ENCODE data around the gene EIF4G1. TPM values are rescaled to one million over a fixed set of nuclear protein-coding genes. Genes with fewer than 3 reads are reported as not detected.

The EIF4G1 gene
- total RNA-seq, 1 donor, result 234 TPM

DNA sequence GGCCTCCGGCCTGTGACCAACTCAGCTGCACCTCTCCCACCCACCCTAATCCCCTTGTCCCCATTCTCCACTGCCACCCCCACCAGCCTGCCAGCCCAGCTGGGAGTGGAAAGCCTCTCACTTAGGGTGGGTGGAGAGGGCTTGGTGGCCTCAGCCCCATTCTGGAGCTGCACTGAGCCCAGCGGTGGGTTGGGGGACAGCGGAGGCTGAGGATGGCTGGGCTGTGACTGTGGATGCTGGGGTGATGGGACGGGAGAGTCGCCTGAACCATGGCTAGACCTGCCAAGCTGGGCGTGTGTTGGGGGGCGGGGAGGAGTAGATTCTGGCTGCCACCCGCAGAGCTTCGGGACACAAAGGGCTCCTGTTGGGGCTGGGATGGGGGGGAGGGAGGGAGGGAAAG lies 45.2 kb downstream of the EIF4G1 start:
- no peak overlapping the region for H3K4me3 ChIP-seq (ENCODE audit: low read depth, low read length)
- no peak for TF ChIP-seq CTCF (IDR thresholded peaks at IDR 0.05; ENCODE audit: insufficient read depth, low read length)
- DNase-seq (ENCODE audit: low read depth), result no peak

DNA sequence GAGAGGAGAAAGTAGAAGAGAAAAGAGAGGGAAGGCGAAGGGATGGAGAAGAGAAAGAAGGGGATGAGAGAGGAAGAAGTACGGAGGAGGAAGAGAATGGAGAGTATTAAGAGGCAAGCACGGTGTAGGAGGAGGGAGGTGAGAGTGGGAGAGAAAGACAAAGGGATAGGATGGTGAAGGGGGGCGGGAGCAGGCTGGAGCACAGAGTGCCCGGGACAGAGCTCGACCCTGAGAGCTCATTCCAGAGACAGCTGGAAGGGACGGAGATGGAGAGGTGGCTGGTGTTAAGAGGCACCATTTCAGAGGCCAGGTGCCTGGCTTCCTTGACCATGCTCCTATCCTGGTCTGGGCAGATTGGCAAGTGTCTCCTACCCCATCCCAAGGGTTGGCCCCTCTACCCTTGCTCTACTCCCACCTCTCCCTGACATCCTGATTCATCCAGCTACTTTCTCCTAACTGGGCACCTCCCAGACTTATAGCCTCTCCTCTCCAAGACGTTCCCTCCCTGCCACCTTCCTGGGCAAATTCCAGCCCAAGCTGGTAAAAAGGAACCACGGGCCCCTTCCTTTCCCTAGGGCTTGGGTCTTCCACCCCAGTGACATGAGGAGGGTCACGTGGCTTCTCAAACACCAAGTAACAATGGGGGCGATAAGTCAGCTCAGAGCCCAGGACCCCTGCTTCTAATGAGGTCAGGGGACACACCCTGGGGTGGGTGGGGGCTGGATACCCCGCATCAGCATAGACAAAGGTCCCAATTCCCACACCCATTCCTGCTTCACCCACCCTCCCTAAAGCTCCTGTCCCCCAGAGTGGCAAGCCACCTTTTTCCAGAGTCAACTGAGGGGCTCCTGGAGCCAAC lies 45.9 kb downstream of the EIF4G1 start:
- H3K4me3 ChIP-seq (ENCODE audit: low read depth, low read length), result peak overlapping the region; percentile 85
- DNase-seq (ENCODE audit: low read depth), result no peak
- TF ChIP-seq CTCF (IDR thresholded peaks at IDR 0.05; ENCODE audit: insufficient read depth, low read length), result no peak

GRCh38 chr3:184360929-184361531 lies 46.6 kb downstream of the EIF4G1 start:
- TF ChIP-seq CTCF (IDR thresholded peaks at IDR 0.05; ENCODE audit: insufficient read depth, low read length), result no peak
- peak overlapping the region; percentile 85 for H3K4me3 ChIP-seq (ENCODE audit: low read depth, low read length)
- no peak for DNase-seq (ENCODE audit: low read depth)

DNA sequence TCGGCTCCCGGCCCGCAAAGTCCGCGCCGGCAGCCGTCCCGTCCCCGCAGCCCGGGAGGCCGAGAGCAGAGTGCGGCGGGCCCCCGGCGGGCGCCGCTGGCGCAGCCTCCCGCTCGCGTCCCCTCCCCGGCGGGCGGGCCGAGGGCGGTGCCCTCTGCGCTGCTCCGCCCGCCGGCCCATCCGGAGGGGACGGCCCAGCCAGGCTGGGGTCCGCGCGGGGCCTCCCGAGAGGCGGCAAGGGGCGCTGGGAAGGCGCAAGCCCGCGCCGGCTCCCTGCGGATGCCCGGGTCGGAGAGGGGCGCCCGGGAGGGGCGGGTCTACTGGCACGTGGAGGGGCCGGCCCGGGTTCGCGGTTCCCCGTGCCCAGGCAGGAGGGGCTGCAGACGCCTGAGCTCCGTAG lies 47.1 kb downstream of the EIF4G1 start, which contains the start of the genes CLCN2 and POLR2H:
Gene CLCN2 (minus strand): TSS at position 74 of the 400 bp plus-strand sequence. CDS start 126 bp downstream, outside the sequence.
Gene POLR2H (plus strand): TSS at position 179 of the 400 bp plus-strand sequence. CDS start 1,783 bp downstream, outside the sequence.
- DNase-seq (ENCODE audit: low read depth), result peak; percentile 26
- H3K4me3 ChIP-seq (ENCODE audit: low read depth, low read length), result peak within 1 kb of the TSS; percentile 85
- no peak for TF ChIP-seq CTCF (IDR thresholded peaks at IDR 0.05; ENCODE audit: insufficient read depth, low read length)

GRCh38 chr3:184361932-184362667 lies 47.7 kb downstream of the EIF4G1 start:
- no peak for TF ChIP-seq CTCF (IDR thresholded peaks at IDR 0.05; ENCODE audit: insufficient read depth, low read length)
- no peak for DNase-seq (ENCODE audit: low read depth)
- H3K4me3 ChIP-seq (ENCODE audit: low read depth, low read length), result peak overlapping the region; percentile 85

DNA sequence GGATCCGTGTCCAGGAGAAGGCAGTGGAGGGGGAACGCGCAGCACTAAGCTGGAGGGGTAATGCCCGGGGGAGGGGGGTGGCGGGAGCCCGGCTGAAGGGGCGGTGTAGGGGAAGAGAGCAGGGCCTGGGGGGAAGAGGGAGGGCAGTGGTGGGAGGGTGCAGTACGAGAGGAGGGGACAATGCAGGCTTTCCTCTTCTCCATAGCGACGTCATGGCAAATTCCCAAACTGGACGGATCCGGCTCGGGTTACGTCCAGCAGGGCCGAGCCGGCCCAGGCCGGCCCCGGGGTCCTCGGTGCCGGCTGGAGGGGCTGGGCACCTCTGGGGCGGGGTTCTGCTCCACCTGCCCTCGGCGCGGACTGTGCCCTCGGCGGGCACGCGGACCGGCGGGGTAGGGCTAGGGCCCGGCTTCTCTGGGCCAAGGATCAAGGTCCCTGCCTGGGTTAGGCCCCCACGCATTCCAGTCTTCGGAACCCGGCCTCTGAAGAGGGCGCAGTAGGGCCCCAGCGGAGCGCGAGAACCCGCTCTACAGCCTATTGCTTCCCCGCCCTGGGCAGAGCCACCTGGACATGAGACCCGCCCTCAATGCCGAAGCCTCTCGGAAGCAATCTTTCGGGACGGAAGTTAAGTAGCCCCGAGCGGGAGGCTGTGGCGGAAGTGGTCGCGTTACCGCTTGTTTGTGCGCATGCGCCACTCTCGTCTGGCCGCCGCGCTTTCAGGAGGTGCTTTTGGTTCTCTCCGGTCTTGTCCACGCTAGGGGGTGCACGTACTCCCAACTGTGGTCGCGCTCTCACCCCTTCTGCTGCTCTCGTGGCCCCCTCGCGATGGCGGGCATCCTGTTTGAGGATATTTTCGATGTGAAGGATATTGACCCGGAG lies 48.5 kb downstream of the EIF4G1 start:
- peak; percentile 97 for DNase-seq (ENCODE audit: low read depth)
- TF ChIP-seq CTCF (IDR thresholded peaks at IDR 0.05; ENCODE audit: insufficient read depth, low read length), result peak; percentile 69
- peak overlapping the region; percentile 85 for H3K4me3 ChIP-seq (ENCODE audit: low read depth, low read length)

Data from fibroblast of the aortic adventitia (primary cell).